Panc1 (cell line): ENCODE measurements around the gene TGFB2. TPM values are rescaled to one million over a fixed set of nuclear protein-coding genes. Genes with fewer than 3 reads are reported as not detected.

Experiments
- ATAC-seq: fragments of 200-7000 bp; cut with Tn5 transposase; 2 replicates; pipeline ENCODE4 v1.9.1; 2020; ENCODE audit warnings: mild to moderate bottlenecking, moderate library complexity
- BruUV-seq: library from RNA; stranded (reverse); fragments of 400-500 nt; replicated peaks from 2 replicates; lab custom pipeline; 2021; lab: Mats Ljungman, UMichigan
- CTCF ChIA-PET: fragments of 300-600 bp; sonication (Branson Sonifier 250); formaldehyde crosslinking; loops from one replicate; lab custom pipeline; 2022; ENCODE audit warnings: antibody characterized with exemption; lab: Charles Lee
- POLR2A ChIA-PET: fragments of 300-600 bp; sonication (Branson Sonifier 250); formaldehyde crosslinking; loops from one replicate; lab custom pipeline; 2022; ENCODE audit warnings: antibody characterized with exemption; lab: Charles Lee
- DNase-seq: peaks from one replicate; pipeline ENCODE4 v3.0.0-alpha.2; 2010; ENCODE audit warnings: low read depth, low spot score
- H3K27ac ChIP-seq: 2 replicates; pipeline ENCODE4 v1.5.1; 2011; ENCODE audit warnings: mild to moderate bottlenecking, low read length, inconsistent platforms
- H3K27me3 ChIP-seq: fragments of 200-500 bp; sonication (Bioruptor generic); 2 replicates; pipeline ENCODE4 v1.6.0; 2014; ENCODE audit warnings: low read length, inconsistent platforms; ENCODE audit not compliant: control insufficient read depth, insufficient read depth
- H3K36me3 ChIP-seq: fragments of 200-500 bp; sonication (Bioruptor generic); 2 replicates; pipeline ENCODE4 v1.5.1; 2014; ENCODE audit warnings: inconsistent platforms, mild to moderate bottlenecking, low read length, moderate library complexity; ENCODE audit not compliant: control insufficient read depth, insufficient read depth
- H3K4me1 ChIP-seq: 2 replicates; pipeline ENCODE4 v1.5.1; 2011; ENCODE audit warnings: inconsistent platforms, mild to moderate bottlenecking, low read length, moderate library complexity; ENCODE audit not compliant: control insufficient read depth, insufficient read depth
- H3K4me3 ChIP-seq, 2 experiments: 2 replicates each; pipeline ENCODE4 v1.5.1; 2011 to 2012; ENCODE audit warnings: low read depth in 2 of 2, low read length in 2 of 2, mild to moderate bottlenecking in 2 of 2, inconsistent platforms in 1 of 2, moderate library complexity in 1 of 2
- H3K9me3 ChIP-seq: fragments of 200-500 bp; sonication (Bioruptor generic); 2 replicates; pipeline ENCODE4 v1.5.1; 2014; ENCODE audit warnings: low read depth, mild to moderate bottlenecking, inconsistent platforms, low read length, moderate library complexity; ENCODE audit not compliant: control insufficient read depth, insufficient read depth
- CTCF ChIP-seq: fragments of 450-650 bp; IDR thresholded peaks from 2 replicates; pipeline ENCODE4 v1.5.1; 2017; ENCODE audit warnings: mild to moderate bottlenecking
- POLR2AphosphoS5 ChIP-seq: IDR thresholded peaks from 2 replicates; pipeline ENCODE4 v1.6.1; 2012; ENCODE audit warnings: mild to moderate bottlenecking, low read depth, low read length, moderate library complexity
- REST ChIP-seq, 2 experiments: IDR thresholded peaks; 2 replicates each; pipeline ENCODE4 v1.6.1; 2011 to 2012; ENCODE audit warnings: low read depth in 2 of 2, control low read depth in 1 of 2, low read length in 1 of 2, mild to moderate bottlenecking in 1 of 2, moderate library complexity in 1 of 2; ENCODE audit not compliant: insufficient read depth in 1 of 2
- SIN3A ChIP-seq: IDR thresholded peaks from 2 replicates; pipeline ENCODE4 v1.6.1; 2012; ENCODE audit warnings: low read depth, mild to moderate bottlenecking, low read length, moderate library complexity, borderline replicate concordance; ENCODE audit not compliant: insufficient read depth
- TCF7L2 ChIP-seq: IDR thresholded peaks from 2 replicates; pipeline ENCODE4 v1.6.1; 2011; ENCODE audit warnings: mild to moderate bottlenecking, low read depth, low read length, inconsistent platforms
- in situ Hi-C: cut with HindIII; loops from 2 replicates; pipeline ENCODE4 v1.10.0; 2016; ENCODE audit warnings: low sequenced_read_pairs, low pct_unique_long_range_greater_than_20kb
- intact Hi-C: fragments of 100-400 bp; cut with micrococcal nuclease; formaldehyde crosslinking; loops from one replicate; pipeline ENCODE4 v1.10.0; 2022; ENCODE audit not compliant: unreplicated experiment
- total RNA-seq: library from RNA; stranded (reverse); gene quantifications from one replicate; pipeline ENCODE4 v1.2.1, GENCODE V29; 2021; ENCODE audit not compliant: unreplicated experiment

TGFB2 gene
- total RNA-seq, 1 experiment from 2014 or later, result 58.9 TPM

GRCh38 chr1:218493986-218494385, 148.8 kb downstream of the TGFB2 start:
- POLR2A ChIA-PET, result no interaction called here
- TF ChIP-seq REST (IDR thresholded peaks at IDR 0.05; ENCODE audit: insufficient read depth in 1 of 2, low read depth in 2 of 2, low read length in 1 of 2) (no peak), POLR2AphosphoS5 (no peak), SIN3A (no peak), TCF7L2 (no peak), CTCF (no peak)
- in situ Hi-C loops, result no loop called here
- DNase-seq (no peak), ATAC-seq (no peak)
- Histone ChIP-seq H3K27ac (peak overlapping the region; percentile 77; the same call in 1 of the 2 replicates), H3K27me3 (no peaks in the 10 kb centered on the region), H3K9me3 (peaks cover 3% of the 10 kb centered on the region; the same call in 1 of the 2 replicates), H3K4me3 (no peak overlapping the region), H3K36me3 (no peaks in the 10 kb centered on the region), H3K4me1 (peaks cover 24% of the 10 kb centered on the region; the same call in 1 of the 2 replicates)
- BruUV-seq, result no TSS peak
- CTCF ChIA-PET, result no interaction called here
- intact Hi-C loops, result no loop called here

Other genes starting within 250 kb of the TGFB2 start
- gene RRP15, start 60.0 kb upstream of the TGFB2 start, total RNA-seq, result 32.1 TPM